Measurements from ENCODE around the gene KLHL4.
"Not testable (repeated sequence)": the region's sequence is repeated elsewhere in the genome, so short reads cannot be mapped to it uniquely, and the experiment has no call there.

Gene KLHL4

DNA sequence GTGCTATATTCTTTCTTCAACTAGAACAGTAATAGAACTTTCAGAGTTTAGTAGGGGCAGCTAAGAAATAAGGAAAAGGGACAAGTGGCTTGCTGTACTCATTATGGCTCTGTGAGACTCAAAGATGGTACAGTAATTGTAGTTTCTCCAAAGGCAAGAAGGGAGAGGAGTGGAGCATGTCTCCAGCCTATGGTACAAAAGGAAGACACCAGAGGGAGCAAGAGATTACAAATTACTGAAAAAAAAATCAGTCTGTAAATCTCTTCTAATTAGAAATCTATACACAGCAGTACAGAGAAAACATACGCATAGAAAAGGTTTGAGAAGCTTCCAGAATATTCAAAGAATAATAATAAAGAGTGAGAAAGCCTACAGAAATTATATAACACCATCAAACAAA lies 61.4 kb downstream of the KLHL4 start:
- Histone ChIP-seq H3K9me3 (ENCODE audit: low read length) (no peaks in the 10 kb centered on the region), H3K4me3 (ENCODE audit: low read length) (no peak overlapping the region), H2AFZ (ENCODE audit: low read depth, low read length) (peak overlapping the region; percentile 16), H3K36me3 (ENCODE audit: insufficient read depth, low read length) (no peaks in the 10 kb centered on the region), H3K4me1 (ENCODE audit: insufficient read depth, low read length) (no peaks in the 10 kb centered on the region), H3K27me3 (ENCODE audit: insufficient read depth, low read length) (no peaks in the 10 kb centered on the region)

DNA sequence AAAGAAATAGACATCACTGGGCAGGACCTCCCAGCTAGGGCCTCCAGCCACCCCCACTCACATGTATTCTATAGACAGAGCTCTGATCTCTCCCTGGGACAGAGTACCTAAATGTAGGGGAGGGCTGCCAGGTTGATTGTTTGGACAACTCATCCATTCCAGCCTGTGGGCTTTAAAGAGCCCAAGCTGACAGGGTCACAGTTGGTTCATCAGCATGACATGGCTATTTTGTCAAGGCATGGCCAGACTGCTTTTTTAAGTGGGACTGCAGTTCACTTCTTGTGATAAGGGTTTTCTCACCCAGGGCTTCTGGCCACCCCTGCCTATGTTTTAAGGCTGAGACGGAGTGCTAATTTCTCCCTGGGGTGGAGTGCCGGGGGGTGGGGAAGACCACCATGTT lies 63.3 kb downstream of the KLHL4 start:
- Histone ChIP-seq H3K36me3 (ENCODE audit: insufficient read depth, low read length) (no peaks in the 10 kb centered on the region), H3K4me1 (ENCODE audit: insufficient read depth, low read length) (no peaks in the 10 kb centered on the region), H3K4me3 (ENCODE audit: low read length) (no peak overlapping the region), H3K27me3 (ENCODE audit: insufficient read depth, low read length) (no peaks in the 10 kb centered on the region), H3K9me3 (ENCODE audit: low read length) (no peaks in the 10 kb centered on the region), H2AFZ (ENCODE audit: low read depth, low read length) (no peak overlapping the region)

DNA sequence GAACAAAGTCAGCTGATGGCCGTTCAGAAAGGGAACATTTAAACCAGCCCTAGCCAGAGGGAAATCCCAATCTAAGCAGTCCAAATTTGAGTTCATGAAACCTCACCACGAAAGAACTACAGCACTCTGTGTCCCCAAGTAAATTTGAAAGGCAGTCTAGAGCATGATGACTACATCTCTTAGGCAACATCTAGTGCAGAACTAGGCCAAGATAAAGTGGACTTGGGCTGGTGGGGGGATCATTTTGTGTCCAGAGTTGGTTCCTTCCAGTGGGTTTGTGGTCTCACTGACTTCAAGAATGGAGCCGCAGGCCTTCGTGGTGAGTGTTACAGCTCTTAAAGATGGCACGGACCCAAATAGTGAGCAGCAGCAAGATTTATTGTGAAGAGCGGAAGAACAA lies 64.9 kb downstream of the KLHL4 start:
- Histone ChIP-seq H3K4me1 (ENCODE audit: insufficient read depth, low read length) (no peaks in the 10 kb centered on the region), H3K9me3 (ENCODE audit: low read length) (no peaks in the 10 kb centered on the region), H3K27me3 (ENCODE audit: insufficient read depth, low read length) (no peaks in the 10 kb centered on the region), H3K4me3 (ENCODE audit: low read length) (no peak overlapping the region), H3K36me3 (ENCODE audit: insufficient read depth, low read length) (no peaks in the 10 kb centered on the region), H2AFZ (ENCODE audit: low read depth, low read length) (no peak overlapping the region)

DNA sequence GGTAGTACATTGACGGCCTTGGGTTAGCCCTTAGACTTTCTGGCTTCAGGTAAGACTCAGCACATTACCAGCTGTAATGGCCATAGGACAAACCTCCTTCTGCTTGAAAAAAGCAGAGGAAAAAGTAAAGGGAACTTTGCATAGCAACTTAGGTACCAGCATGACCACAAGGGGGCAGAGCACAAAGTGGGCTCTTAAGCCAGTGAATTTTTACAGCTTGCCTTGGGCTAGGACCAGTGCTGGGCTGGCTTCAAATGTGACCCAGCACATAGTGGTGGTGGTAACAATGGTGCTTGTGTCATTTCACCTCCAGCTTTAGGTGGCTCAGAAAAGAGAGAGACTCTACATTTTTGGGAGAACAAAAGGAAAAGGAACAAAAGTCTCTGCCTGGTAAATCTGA lies 66.1 kb downstream of the KLHL4 start:
- H3K36me3 ChIP-seq (ENCODE audit: insufficient read depth, low read length) = no peaks in the 10 kb centered on the region
- no peaks in the 10 kb centered on the region for H3K27me3 ChIP-seq (ENCODE audit: insufficient read depth, low read length)
- H3K4me1 ChIP-seq (ENCODE audit: insufficient read depth, low read length) = no peaks in the 10 kb centered on the region
- no peak overlapping the region for H3K4me3 ChIP-seq (ENCODE audit: low read length)
- no peak overlapping the region for H2AFZ ChIP-seq (ENCODE audit: low read depth, low read length)
- no peaks in the 10 kb centered on the region for H3K9me3 ChIP-seq (ENCODE audit: low read length)

DNA sequence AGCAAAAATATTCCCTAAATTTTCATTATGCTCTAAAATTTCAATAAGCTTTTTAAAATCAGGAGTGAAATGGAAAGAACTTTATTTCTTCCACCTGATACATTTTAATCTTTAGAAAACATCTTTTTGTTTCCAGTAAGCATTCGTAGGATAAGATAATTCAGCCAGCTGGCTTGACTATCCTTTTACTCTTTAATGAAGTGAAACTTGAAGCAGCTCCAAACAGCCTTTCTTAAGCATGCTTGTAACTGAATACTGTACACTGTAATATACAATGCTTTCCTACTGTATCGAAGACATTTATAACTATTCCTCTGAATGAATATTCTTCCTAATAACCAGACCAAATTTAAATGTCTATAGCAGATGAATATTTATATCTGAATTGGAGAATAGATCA lies 98.8 kb downstream of the KLHL4 start:
- Histone ChIP-seq H3K9me3 (ENCODE audit: low read length) (no peaks in the 10 kb centered on the region), H2AFZ (ENCODE audit: low read depth, low read length) (no peak overlapping the region), H3K4me1 (ENCODE audit: insufficient read depth, low read length) (no peaks in the 10 kb centered on the region), H3K36me3 (ENCODE audit: insufficient read depth, low read length) (no peaks in the 10 kb centered on the region), H3K27me3 (ENCODE audit: insufficient read depth, low read length) (no peaks in the 10 kb centered on the region), H3K4me3 (ENCODE audit: low read length) (no peak overlapping the region)

DNA sequence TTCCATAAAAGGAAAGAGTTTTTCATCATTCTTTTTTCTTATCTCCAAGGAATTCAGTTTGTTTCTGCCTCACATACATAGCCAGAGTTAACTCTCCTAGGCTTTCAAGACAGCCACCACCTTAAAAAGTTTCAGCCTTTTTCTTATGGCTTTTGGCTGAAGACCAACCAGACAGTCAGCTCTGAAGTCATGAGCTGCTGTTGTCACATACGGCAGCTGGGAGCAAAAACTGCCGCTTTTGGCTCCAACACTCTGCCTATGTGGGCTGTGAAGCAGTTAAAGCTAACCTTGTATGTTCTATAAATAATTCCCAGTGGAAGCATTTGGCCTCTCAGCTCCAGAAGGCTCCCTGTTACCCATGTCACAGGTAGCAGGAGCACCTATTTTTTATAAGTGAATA lies 104.1 kb downstream of the KLHL4 start:
- H3K4me1 ChIP-seq (ENCODE audit: insufficient read depth, low read length) = no peaks in the 10 kb centered on the region

DNA sequence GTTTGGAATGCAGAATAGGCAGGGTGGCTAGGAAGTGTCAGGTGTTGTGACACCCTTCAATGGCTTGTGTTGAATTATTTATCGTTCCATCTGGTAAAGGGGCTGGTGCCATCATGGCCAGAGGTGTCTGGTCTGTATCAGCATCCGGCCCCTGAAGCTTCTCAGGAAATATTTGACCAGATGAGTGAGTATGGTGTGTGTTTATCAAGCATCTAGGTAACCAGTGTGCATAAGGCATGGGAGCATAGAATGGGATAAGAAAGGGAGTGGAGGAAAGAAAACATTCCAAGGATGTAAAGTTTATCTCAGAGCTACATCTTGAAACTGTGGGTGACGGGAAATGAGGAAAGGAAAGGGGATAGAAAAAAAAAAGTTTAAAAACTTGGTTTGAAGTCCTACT lies 109.4 kb downstream of the KLHL4 start:
- Histone ChIP-seq H3K27me3 (ENCODE audit: insufficient read depth, low read length) (no peaks in the 10 kb centered on the region), H3K4me1 (ENCODE audit: insufficient read depth, low read length) (no peaks in the 10 kb centered on the region), H3K9me3 (ENCODE audit: low read length) (no peaks in the 10 kb centered on the region), H3K4me3 (ENCODE audit: low read length) (no peak overlapping the region), H2AFZ (ENCODE audit: low read depth, low read length) (no peak overlapping the region), H3K36me3 (ENCODE audit: insufficient read depth, low read length) (no peaks in the 10 kb centered on the region)

More for the DNA sequence above, 104.1 kb downstream of the KLHL4 start:
- Histone ChIP-seq H3K9me3 (ENCODE audit: low read length) (no peaks in the 10 kb centered on the region), H3K36me3 (ENCODE audit: insufficient read depth, low read length) (no peaks in the 10 kb centered on the region), H3K27me3 (ENCODE audit: insufficient read depth, low read length) (no peaks in the 10 kb centered on the region), H2AFZ (ENCODE audit: low read depth, low read length) (no peak overlapping the region), H3K4me3 (ENCODE audit: low read length) (no peak overlapping the region)

DNA sequence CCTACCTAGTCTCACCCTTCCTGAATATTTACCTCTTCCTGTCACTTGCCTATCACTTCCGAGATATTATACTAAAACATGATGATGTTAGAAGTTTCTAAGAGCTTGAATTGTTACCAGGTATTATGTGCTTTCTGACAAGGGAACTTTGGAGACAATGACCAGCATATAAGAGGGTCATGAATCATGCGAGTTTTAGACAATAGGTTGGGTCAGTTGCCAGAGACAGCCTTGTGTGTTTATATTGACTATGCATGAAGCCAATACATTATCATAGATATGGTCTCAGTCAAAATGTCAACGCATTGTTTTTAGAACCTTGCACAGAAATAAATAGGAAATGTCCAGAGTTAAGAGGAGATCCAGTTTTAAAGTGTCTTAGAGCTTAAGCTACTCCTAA lies 116.8 kb downstream of the KLHL4 start:
- no peaks in the 10 kb centered on the region for H3K36me3 ChIP-seq (ENCODE audit: insufficient read depth, low read length)
- H3K27me3 ChIP-seq (ENCODE audit: insufficient read depth, low read length) = no peaks in the 10 kb centered on the region
- H3K4me3 ChIP-seq (ENCODE audit: low read length) = no peak overlapping the region
- no peaks in the 10 kb centered on the region for H3K4me1 ChIP-seq (ENCODE audit: insufficient read depth, low read length)
- no peak overlapping the region for H2AFZ ChIP-seq (ENCODE audit: low read depth, low read length)
- no peaks in the 10 kb centered on the region for H3K9me3 ChIP-seq (ENCODE audit: low read length)

DNA sequence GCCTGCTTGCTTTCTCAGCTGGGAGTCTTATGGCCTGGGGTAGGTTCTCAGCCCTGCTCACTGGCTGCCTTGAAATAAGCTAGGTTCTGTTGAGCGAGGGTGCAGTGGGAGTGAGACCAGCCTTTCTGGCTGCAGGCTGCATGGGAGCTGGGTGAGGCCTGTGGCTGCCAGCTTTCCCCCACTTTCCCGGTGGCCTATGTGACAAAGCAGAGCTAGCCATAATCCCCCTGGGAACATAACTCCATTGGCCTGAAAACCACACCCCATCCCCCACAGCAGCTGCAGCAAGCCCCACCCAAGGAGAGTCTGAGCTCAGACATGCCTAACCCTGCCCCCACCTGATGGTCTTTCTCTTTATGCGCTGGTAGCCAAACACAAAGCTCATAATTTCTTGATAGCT lies 118.9 kb downstream of the KLHL4 start:
- Histone ChIP-seq H3K27me3 (ENCODE audit: insufficient read depth, low read length) (no peaks in the 10 kb centered on the region), H3K4me3 (ENCODE audit: low read length) (no peak overlapping the region), H2AFZ (ENCODE audit: low read depth, low read length) (no peak overlapping the region), H3K36me3 (ENCODE audit: insufficient read depth, low read length) (no peaks in the 10 kb centered on the region), H3K9me3 (ENCODE audit: low read length) (no peaks in the 10 kb centered on the region), H3K4me1 (ENCODE audit: insufficient read depth, low read length) (no peaks in the 10 kb centered on the region)

DNA sequence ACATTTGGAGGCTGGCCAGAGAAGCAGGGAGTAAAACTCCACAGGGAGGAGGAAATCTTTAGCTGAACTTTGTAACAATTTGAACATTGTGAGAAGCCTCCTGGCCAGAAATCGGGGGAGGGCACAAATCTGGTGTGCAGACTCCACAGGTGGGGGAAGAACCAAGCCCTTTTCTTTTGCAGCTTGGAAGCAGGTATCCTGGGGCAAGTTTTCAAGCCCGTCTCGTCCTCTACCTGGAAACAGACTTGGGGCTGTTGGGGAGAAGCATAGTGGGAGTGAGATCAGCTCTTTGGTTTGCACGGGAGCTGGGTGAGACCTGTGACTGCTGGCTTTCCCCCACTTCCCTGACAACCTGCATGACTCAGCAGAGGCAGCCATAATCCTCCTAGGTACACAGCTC lies 123.8 kb downstream of the KLHL4 start:
- H3K27me3 ChIP-seq (ENCODE audit: insufficient read depth, low read length); H3K9me3 ChIP-seq (ENCODE audit: low read length): not testable (repeated sequence)

DNA sequence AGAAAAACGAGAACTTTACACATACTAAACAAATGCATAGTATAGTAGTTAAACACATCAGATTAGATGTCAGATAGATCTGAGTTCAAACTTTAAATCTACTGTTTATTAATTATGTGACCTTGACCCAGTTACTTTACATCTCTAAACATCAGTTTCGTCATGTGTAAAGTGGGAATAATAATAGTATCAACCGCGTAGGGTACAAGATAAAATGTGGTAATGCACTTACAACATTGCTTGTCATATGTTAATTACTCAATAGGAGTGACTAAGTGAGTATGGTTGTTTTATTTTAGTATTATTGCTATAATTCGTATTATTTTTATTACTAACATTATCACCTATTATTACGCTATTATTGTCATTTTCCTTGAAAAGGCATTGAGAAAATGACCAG lies 144.2 kb downstream of the KLHL4 start:
- Histone ChIP-seq H3K27me3 (ENCODE audit: insufficient read depth, low read length) (no peaks in the 10 kb centered on the region), H3K4me3 (ENCODE audit: low read length) (no peak overlapping the region), H3K36me3 (ENCODE audit: insufficient read depth, low read length) (no peaks in the 10 kb centered on the region), H2AFZ (ENCODE audit: low read depth, low read length) (no peak overlapping the region), H3K4me1 (ENCODE audit: insufficient read depth, low read length) (no peaks in the 10 kb centered on the region), H3K9me3 (ENCODE audit: low read length) (no peaks in the 10 kb centered on the region)

More for the DNA sequence above, 123.8 kb downstream of the KLHL4 start:
- H3K4me3 ChIP-seq (ENCODE audit: low read length); H2AFZ ChIP-seq (ENCODE audit: low read depth, low read length); H3K4me1 ChIP-seq (ENCODE audit: insufficient read depth, low read length); H3K36me3 ChIP-seq (ENCODE audit: insufficient read depth, low read length): not testable (repeated sequence)

DNA sequence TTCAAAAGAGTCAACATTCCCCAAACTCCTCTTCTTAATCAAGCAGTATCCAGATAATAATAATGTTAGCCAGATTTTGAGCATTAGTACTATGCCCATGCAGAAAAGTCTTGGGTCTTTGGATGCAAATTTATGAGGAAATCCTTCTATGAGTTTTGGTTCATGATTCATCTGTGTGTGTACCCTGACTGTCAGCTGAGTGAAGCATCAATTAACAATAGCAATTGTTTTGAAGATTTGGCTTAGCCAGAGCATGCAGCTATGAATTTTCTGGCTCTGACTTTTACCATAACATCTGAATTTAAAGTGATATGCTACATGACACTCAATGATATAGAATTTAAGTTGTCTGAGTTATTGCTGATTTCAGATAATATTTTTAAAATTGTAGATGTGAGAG lies 145.8 kb downstream of the KLHL4 start:
- H3K9me3 ChIP-seq (ENCODE audit: low read length) = no peaks in the 10 kb centered on the region
- H3K36me3 ChIP-seq (ENCODE audit: insufficient read depth, low read length) = no peaks in the 10 kb centered on the region
- H3K27me3 ChIP-seq (ENCODE audit: insufficient read depth, low read length) = no peaks in the 10 kb centered on the region
- H3K4me3 ChIP-seq (ENCODE audit: low read length) = no peak overlapping the region
- no peaks in the 10 kb centered on the region for H3K4me1 ChIP-seq (ENCODE audit: insufficient read depth, low read length)
- H2AFZ ChIP-seq (ENCODE audit: low read depth, low read length) = no peak overlapping the region

DNA sequence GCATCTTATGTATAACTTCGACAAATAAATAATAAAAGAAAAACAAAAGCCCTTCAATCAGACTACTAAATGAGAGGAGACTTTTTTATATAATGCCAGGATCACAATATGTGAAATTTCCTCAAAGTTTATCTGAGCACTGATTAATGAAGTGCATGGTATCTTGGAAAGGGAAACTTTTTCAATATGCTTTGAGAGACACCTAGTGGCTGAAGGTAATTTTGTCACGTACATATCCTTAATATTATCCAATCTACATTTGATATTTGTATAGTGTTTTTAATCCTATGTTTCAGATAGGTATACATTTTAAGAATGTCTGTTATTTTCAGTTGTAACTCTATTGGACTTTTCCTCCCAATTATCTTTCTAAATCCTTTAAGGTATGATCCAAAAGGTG lies 146.8 kb downstream of the KLHL4 start:
- Histone ChIP-seq H3K4me1 (ENCODE audit: insufficient read depth, low read length) (no peaks in the 10 kb centered on the region), H3K36me3 (ENCODE audit: insufficient read depth, low read length) (no peaks in the 10 kb centered on the region)

DNA sequence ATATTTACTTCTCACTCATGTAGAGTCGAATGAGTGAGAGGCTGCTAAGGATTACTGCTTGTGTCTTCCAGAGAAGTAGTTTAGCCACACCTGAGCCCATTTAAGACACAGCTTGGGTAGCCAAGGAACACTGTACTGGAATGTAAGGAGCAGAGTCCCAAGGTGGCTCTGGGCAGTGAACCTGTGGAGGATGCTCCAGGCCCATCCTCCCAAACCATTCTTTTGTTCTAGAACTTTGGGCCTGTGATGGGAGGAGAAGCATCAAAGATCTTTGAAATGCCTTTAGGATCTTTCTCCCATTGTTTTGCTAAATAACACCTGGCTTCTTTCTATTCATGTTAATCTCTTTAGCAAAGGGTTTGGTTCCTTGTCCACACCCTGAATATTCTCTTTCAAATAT lies 162.2 kb downstream of the KLHL4 start:
- no peaks in the 10 kb centered on the region for H3K9me3 ChIP-seq (ENCODE audit: low read length)
- H2AFZ ChIP-seq (ENCODE audit: low read depth, low read length) = no peak overlapping the region
- H3K4me3 ChIP-seq (ENCODE audit: low read length) = no peak overlapping the region
- no peaks in the 10 kb centered on the region for H3K4me1 ChIP-seq (ENCODE audit: insufficient read depth, low read length)
- H3K27me3 ChIP-seq (ENCODE audit: insufficient read depth, low read length) = no peaks in the 10 kb centered on the region
- no peaks in the 10 kb centered on the region for H3K36me3 ChIP-seq (ENCODE audit: insufficient read depth, low read length)

More for the DNA sequence above, 146.8 kb downstream of the KLHL4 start:
- Histone ChIP-seq H2AFZ (ENCODE audit: low read depth, low read length) (no peak overlapping the region), H3K27me3 (ENCODE audit: insufficient read depth, low read length) (no peaks in the 10 kb centered on the region), H3K4me3 (ENCODE audit: low read length) (no peak overlapping the region), H3K9me3 (ENCODE audit: low read length) (no peaks in the 10 kb centered on the region)

Data from neuron (in vitro differentiated cells).